GM23338 (cell line): ENCODE measurements around the gene TRAF7. TPM values are rescaled to one million over a fixed set of nuclear protein-coding genes. Genes with fewer than 3 reads are reported as not detected.

Experiments
- ATAC-seq: fragments of 200-7000 bp; cut with Tn5 transposase; 3 replicates; pipeline ENCODE4 v1.9.1; 2020
- DNase-seq: peaks from one replicate; pipeline ENCODE4 v3.0.0-alpha.2; 2015; ENCODE audit warnings: low spot score
- H2AFZ ChIP-seq: fragments of 200-600 bp; sonication (generic); 2 replicates; pipeline ENCODE4 v1.8.0; 2016; ENCODE audit warnings: antibody characterized with exemption, mild to moderate bottlenecking, moderate library complexity
- H3F3A ChIP-seq: fragments of 200-600 bp; sonication (generic); replicated peaks from 2 replicates; pipeline ENCODE4 v1.8.0; 2017; ENCODE audit warnings: antibody characterized with exemption, mixed run types, low read depth
- H3K27ac ChIP-seq: fragments of 200-600 bp; sonication (generic); 2 replicates; pipeline ENCODE4 v1.6.1; 2016; ENCODE audit warnings: low read depth
- H3K27me3 ChIP-seq: fragments of 200-600 bp; sonication (generic); 2 replicates; pipeline ENCODE4 v1.8.0; 2016; ENCODE audit warnings: mild to moderate bottlenecking, mixed run types, moderate library complexity; ENCODE audit not compliant: insufficient read depth
- H3K36me3 ChIP-seq: fragments of 200-600 bp; sonication (generic); 2 replicates; pipeline ENCODE4 v1.8.0; 2016; ENCODE audit warnings: mild to moderate bottlenecking; ENCODE audit not compliant: insufficient read depth
- H3K4me1 ChIP-seq: fragments of 200-600 bp; sonication (generic); 2 replicates; pipeline ENCODE4 v1.8.0; 2016; ENCODE audit warnings: mild to moderate bottlenecking, moderate library complexity; ENCODE audit not compliant: insufficient read depth
- H3K4me2 ChIP-seq: fragments of 200-600 bp; sonication (generic); 2 replicates; pipeline ENCODE4 v1.7.1; 2017; ENCODE audit warnings: mixed run types
- H3K4me3 ChIP-seq: fragments of 200-600 bp; sonication (generic); 2 replicates; pipeline ENCODE4 v1.6.1; 2016; ENCODE audit warnings: mixed run types
- H3K79me2 ChIP-seq: fragments of 200-600 bp; sonication (generic); replicated peaks from 2 replicates; pipeline ENCODE4 v1.8.0; 2017; ENCODE audit warnings: mild to moderate bottlenecking; ENCODE audit not compliant: insufficient read depth
- H3K9me2 ChIP-seq: fragments of 200-600 bp; sonication (generic); 2 replicates; pipeline ENCODE4 v1.8.0; 2017; ENCODE audit not compliant: insufficient read depth
- H4K20me1 ChIP-seq: fragments of 200-600 bp; sonication (generic); replicated peaks from 2 replicates; pipeline ENCODE4 v1.8.0; 2017; ENCODE audit warnings: mild to moderate bottlenecking; ENCODE audit not compliant: insufficient read depth
- H3K27ac Mint-ChIP-seq: 2 replicates; pipeline ENCODE4 v1.8.0; 2020; ENCODE audit warnings: inconsistent platforms, mild to moderate bottlenecking, moderate library complexity, mixed read lengths
- H3K27me3 Mint-ChIP-seq: 3 replicates; pipeline ENCODE4 v1.8.0; 2022; ENCODE audit warnings: low read depth, mild to moderate bottlenecking, moderate library complexity, mixed read lengths, inconsistent platforms; ENCODE audit not compliant: insufficient read depth, poor library complexity
- H3K36me3 Mint-ChIP-seq: 3 replicates; pipeline ENCODE4 v1.8.0; 2021; ENCODE audit warnings: low read depth, mild to moderate bottlenecking, inconsistent platforms, moderate library complexity, mixed read lengths
- H3K4me1 Mint-ChIP-seq: 3 replicates; pipeline ENCODE4 v1.8.0; 2020; ENCODE audit warnings: mild to moderate bottlenecking, inconsistent platforms, mixed read lengths
- H3K4me3 Mint-ChIP-seq: 3 replicates; pipeline ENCODE4 v1.8.0; 2021; ENCODE audit warnings: moderate library complexity, mild to moderate bottlenecking, inconsistent platforms, mixed read lengths
- H3K9me3 Mint-ChIP-seq: 3 replicates; pipeline ENCODE4 v1.8.0; 2020; ENCODE audit warnings: moderate library complexity, mild to moderate bottlenecking, inconsistent platforms, mixed read lengths
- CREB1 ChIP-seq: fragments of 250-450 bp; sonication (Bioruptor Pico); IDR thresholded peaks from 2 replicates; pipeline ENCODE4 v1.5.0; 2020; ENCODE audit warnings: low read depth, mild to moderate bottlenecking, moderate library complexity
- EZH2 ChIP-seq: fragments of 200-600 bp; sonication (generic); IDR thresholded peaks from one replicate; pipeline ENCODE4 v1.8.0; 2017; ENCODE audit warnings: antibody characterized with exemption, mild to moderate bottlenecking, low read depth; ENCODE audit not compliant: unreplicated experiment
- EZH2phosphoT487 ChIP-seq: fragments of 200-600 bp; sonication (generic); IDR thresholded peaks from one replicate; pipeline ENCODE4 v1.8.1; 2018; ENCODE audit warnings: antibody characterized with exemption; ENCODE audit not compliant: unreplicated experiment
- JUNB ChIP-seq: IDR thresholded peaks from one replicate; pipeline ENCODE4 v1.6.1; 2016; ENCODE audit warnings: antibody characterized with exemption; ENCODE audit not compliant: unreplicated experiment
- NANOG ChIP-seq: IDR thresholded peaks from 2 replicates; pipeline ENCODE4 v1.6.1; 2016; ENCODE audit warnings: antibody characterized with exemption, borderline replicate concordance
- POLR2AphosphoS5 ChIP-seq: IDR thresholded peaks from 2 replicates; pipeline ENCODE4 v1.6.1; 2016; ENCODE audit warnings: antibody characterized with exemption, low read depth
- STAT1 ChIP-seq: IDR thresholded peaks from one replicate; pipeline ENCODE4 v1.6.1; 2016; ENCODE audit warnings: antibody characterized with exemption; ENCODE audit not compliant: unreplicated experiment
- ZNF114 ChIP-seq: fragments of 250-450 bp; sonication (Bioruptor Pico); IDR thresholded peaks from 2 replicates; pipeline ENCODE4 v1.5.0; 2020; ENCODE audit warnings: mild to moderate bottlenecking, moderate library complexity
- ZNF331 ChIP-seq: fragments of 250-450 bp; sonication (Bioruptor Pico); IDR thresholded peaks from 2 replicates; pipeline ENCODE4 v1.5.0; 2020; ENCODE audit warnings: low read depth, mild to moderate bottlenecking, moderate library complexity
- polyA plus RNA-seq: library from polyadenylated mRNA; unstranded; fragments of >200 nt; fragmentation: Nextera tagmentation; extraction: Ambion mirVana; gene quantifications from 2 replicates; pipeline ENCODE4 v1.2.1, GENCODE V29; 2016
- total RNA-seq: library from RNA; depleted of rRNA; stranded (reverse); fragments of >200 nt; shearing (Covaris generic); gene quantifications from 2 replicates; pipeline ENCODE4 v1.2.3, GENCODE V29; 2014
- TF ChIP-seq, protein P1 (sequence below): IDR thresholded peaks from one replicate; pipeline ENCODE4 v1.6.1; 2018; ENCODE audit warnings: antibody characterized with exemption; ENCODE audit not compliant: unreplicated experiment
- TF ChIP-seq, protein P2 (sequence below): fragments of 250-450 bp; sonication (Bioruptor Pico); IDR thresholded peaks from 2 replicates; pipeline ENCODE4 v1.5.0; 2020; ENCODE audit warnings: mild to moderate bottlenecking, moderate library complexity
- TF ChIP-seq, protein P3 (sequence below): IDR thresholded peaks from 2 replicates; pipeline ENCODE4 v1.6.1; 2016; ENCODE audit warnings: antibody characterized with exemption
- TF ChIP-seq, protein P4 (sequence below), 2 experiments: fragments of 200-600 bp in 1 of 2; sonication (generic) in 1 of 2; conservative IDR thresholded peaks; 2 replicates each; pipeline versions ENCODE4 v1.5.1 to v1.6.1; 2016 to 2017; ENCODE audit warnings: antibody characterized with exemption in 2 of 2, low read depth in 2 of 2, mild to moderate bottlenecking in 2 of 2, moderate library complexity in 1 of 2

Gene TRAF7
- total and polyA plus RNA-seq, 2 experiments from 2014 or later = 36.4 to 133 TPM

DNA sequence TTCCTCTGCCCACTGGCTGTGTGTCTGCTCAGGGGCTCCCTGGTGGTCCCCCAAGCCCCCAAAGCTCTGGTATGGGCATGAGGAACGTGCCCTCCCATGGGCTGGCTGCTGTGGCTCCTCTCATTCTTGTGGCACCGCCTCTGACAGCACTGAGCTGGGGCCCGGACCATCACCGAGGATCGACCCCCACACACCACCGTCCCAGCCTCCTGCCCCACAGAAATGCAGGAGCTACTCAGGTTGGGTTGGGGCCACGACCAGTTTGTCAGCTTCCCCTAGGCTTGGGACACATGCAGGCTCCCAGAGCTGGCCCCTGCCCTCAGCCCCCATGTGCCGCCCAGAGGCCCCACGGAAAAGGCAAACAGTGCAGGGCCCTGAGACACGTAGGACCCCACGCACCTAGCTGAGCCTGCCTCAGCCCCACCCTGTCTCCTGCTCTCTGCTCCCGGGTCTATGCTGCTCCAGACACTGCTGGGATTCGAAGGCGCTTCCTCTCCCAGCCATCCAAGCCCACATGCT, 44.1 kb downstream of the TRAF7 start:
- Mint-ChIP-seq H3K9me3 (no peaks in the 10 kb centered on the region), H3K4me1 (peaks cover 4% of the 10 kb centered on the region; the same call in 1 of the 3 replicates), H3K27me3 (peaks cover 39% of the 10 kb centered on the region), H3K36me3 (no peaks in the 10 kb centered on the region; the same call in 2 of the 3 replicates), H3K27ac (no peak overlapping the region), H3K4me3 (no peak overlapping the region)
- no peaks in the 10 kb centered on the region for H4K20me1 ChIP-seq
- H3K4me3 ChIP-seq = no peak overlapping the region
- H3K36me3 ChIP-seq = no peaks in the 10 kb centered on the region
- DNase-seq (no peak), ATAC-seq (no peak)
- H2AFZ ChIP-seq = no peak overlapping the region
- H3K4me2 ChIP-seq = no peak overlapping the region
- H3K79me2 ChIP-seq = no peaks in the 10 kb centered on the region
- H3K9me2 ChIP-seq = no peaks in the 10 kb centered on the region
- no peak overlapping the region for H3K27ac ChIP-seq
- TF ChIP-seq NANOG = no peak
- TF ChIP-seq, protein P1, sequence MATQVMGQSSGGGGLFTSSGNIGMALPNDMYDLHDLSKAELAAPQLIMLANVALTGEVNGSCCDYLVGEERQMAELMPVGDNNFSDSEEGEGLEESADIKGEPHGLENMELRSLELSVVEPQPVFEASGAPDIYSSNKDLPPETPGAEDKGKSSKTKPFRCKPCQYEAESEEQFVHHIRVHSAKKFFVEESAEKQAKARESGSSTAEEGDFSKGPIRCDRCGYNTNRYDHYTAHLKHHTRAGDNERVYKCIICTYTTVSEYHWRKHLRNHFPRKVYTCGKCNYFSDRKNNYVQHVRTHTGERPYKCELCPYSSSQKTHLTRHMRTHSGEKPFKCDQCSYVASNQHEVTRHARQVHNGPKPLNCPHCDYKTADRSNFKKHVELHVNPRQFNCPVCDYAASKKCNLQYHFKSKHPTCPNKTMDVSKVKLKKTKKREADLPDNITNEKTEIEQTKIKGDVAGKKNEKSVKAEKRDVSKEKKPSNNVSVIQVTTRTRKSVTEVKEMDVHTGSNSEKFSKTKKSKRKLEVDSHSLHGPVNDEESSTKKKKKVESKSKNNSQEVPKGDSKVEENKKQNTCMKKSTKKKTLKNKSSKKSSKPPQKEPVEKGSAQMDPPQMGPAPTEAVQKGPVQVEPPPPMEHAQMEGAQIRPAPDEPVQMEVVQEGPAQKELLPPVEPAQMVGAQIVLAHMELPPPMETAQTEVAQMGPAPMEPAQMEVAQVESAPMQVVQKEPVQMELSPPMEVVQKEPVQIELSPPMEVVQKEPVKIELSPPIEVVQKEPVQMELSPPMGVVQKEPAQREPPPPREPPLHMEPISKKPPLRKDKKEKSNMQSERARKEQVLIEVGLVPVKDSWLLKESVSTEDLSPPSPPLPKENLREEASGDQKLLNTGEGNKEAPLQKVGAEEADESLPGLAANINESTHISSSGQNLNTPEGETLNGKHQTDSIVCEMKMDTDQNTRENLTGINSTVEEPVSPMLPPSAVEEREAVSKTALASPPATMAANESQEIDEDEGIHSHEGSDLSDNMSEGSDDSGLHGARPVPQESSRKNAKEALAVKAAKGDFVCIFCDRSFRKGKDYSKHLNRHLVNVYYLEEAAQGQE = no peak
- TF ChIP-seq CREB1 = no peak
- TF ChIP-seq ZNF114 (CRISPR knock-in tag) = no peak
- TF ChIP-seq STAT1 = no peak
- TF ChIP-seq, protein P2, sequence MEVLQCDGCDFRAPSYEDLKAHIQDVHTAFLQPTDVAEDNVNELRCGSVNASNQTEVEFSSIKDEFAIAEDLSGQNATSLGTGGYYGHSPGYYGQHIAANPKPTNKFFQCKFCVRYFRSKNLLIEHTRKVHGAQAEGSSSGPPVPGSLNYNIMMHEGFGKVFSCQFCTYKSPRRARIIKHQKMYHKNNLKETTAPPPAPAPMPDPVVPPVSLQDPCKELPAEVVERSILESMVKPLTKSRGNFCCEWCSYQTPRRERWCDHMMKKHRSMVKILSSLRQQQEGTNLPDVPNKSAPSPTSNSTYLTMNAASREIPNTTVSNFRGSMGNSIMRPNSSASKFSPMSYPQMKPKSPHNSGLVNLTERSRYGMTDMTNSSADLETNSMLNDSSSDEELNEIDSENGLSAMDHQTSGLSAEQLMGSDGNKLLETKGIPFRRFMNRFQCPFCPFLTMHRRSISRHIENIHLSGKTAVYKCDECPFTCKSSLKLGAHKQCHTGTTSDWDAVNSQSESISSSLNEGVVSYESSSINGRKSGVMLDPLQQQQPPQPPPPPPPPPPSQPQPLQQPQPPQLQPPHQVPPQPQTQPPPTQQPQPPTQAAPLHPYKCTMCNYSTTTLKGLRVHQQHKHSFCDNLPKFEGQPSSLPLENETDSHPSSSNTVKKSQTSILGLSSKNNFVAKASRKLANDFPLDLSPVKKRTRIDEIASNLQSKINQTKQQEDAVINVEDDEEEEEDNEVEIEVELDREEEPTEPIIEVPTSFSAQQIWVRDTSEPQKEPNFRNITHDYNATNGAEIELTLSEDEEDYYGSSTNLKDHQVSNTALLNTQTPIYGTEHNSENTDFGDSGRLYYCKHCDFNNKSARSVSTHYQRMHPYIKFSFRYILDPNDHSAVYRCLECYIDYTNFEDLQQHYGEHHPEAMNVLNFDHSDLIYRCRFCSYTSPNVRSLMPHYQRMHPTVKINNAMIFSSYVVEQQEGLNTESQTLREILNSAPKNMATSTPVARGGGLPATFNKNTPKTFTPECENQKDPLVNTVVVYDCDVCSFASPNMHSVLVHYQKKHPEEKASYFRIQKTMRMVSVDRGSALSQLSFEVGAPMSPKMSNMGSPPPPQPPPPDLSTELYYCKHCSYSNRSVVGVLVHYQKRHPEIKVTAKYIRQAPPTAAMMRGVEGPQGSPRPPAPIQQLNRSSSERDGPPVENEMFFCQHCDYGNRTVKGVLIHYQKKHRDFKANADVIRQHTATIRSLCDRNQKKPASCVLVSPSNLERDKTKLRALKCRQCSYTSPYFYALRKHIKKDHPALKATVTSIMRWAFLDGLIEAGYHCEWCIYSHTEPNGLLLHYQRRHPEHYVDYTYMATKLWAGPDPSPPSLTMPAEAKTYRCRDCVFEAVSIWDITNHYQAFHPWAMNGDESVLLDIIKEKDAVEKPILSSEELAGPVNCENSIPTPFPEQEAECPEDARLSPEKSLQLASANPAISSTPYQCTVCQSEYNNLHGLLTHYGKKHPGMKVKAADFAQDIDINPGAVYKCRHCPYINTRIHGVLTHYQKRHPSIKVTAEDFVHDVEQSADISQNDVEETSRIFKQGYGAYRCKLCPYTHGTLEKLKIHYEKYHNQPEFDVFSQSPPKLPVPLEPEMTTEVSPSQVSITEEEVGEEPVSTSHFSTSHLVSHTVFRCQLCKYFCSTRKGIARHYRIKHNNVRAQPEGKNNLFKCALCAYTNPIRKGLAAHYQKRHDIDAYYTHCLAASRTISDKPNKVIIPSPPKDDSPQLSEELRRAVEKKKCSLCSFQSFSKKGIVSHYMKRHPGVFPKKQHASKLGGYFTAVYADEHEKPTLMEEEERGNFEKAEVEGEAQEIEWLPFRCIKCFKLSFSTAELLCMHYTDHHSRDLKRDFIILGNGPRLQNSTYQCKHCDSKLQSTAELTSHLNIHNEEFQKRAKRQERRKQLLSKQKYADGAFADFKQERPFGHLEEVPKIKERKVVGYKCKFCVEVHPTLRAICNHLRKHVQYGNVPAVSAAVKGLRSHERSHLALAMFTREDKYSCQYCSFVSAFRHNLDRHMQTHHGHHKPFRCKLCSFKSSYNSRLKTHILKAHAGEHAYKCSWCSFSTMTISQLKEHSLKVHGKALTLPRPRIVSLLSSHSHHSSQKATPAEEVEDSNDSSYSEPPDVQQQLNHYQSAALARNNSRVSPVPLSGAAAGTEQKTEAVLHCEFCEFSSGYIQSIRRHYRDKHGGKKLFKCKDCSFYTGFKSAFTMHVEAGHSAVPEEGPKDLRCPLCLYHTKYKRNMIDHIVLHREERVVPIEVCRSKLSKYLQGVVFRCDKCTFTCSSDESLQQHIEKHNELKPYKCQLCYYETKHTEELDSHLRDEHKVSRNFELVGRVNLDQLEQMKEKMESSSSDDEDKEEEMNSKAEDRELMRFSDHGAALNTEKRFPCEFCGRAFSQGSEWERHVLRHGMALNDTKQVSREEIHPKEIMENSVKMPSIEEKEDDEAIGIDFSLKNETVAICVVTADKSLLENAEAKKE (CRISPR knock-in tag) = no peak
- TF ChIP-seq EZH2 = no peak
- TF ChIP-seq JUNB = no peak
- TF ChIP-seq ZNF331 (CRISPR knock-in tag) = no peak
- TF ChIP-seq, protein P3, sequence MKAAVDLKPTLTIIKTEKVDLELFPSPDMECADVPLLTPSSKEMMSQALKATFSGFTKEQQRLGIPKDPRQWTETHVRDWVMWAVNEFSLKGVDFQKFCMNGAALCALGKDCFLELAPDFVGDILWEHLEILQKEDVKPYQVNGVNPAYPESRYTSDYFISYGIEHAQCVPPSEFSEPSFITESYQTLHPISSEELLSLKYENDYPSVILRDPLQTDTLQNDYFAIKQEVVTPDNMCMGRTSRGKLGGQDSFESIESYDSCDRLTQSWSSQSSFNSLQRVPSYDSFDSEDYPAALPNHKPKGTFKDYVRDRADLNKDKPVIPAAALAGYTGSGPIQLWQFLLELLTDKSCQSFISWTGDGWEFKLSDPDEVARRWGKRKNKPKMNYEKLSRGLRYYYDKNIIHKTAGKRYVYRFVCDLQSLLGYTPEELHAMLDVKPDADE = no peak
- no peak for TF ChIP-seq POLR2AphosphoS5
- TF ChIP-seq EZH2phosphoT487 = no peak
- TF ChIP-seq, protein P4, sequence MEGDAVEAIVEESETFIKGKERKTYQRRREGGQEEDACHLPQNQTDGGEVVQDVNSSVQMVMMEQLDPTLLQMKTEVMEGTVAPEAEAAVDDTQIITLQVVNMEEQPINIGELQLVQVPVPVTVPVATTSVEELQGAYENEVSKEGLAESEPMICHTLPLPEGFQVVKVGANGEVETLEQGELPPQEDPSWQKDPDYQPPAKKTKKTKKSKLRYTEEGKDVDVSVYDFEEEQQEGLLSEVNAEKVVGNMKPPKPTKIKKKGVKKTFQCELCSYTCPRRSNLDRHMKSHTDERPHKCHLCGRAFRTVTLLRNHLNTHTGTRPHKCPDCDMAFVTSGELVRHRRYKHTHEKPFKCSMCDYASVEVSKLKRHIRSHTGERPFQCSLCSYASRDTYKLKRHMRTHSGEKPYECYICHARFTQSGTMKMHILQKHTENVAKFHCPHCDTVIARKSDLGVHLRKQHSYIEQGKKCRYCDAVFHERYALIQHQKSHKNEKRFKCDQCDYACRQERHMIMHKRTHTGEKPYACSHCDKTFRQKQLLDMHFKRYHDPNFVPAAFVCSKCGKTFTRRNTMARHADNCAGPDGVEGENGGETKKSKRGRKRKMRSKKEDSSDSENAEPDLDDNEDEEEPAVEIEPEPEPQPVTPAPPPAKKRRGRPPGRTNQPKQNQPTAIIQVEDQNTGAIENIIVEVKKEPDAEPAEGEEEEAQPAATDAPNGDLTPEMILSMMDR (conservative IDR thresholded peaks at IDR 0.05; ENCODE audit: low read depth in 2 of 2) = no peak
- no peaks in the 10 kb centered on the region; the same call in 1 of the 2 replicates for H3F3A ChIP-seq
- H3K27me3 ChIP-seq = peaks cover 54% of the 10 kb centered on the region
- H3K4me1 ChIP-seq = peaks cover 4% of the 10 kb centered on the region; the same call in 1 of the 2 replicates
